GM12864 (cell line): Measurements from ENCODE around the gene HOXD12.

Experiments
- DNase-seq: peaks from one replicate; pipeline ENCODE4 v3.0.0-alpha.2; 2011; ENCODE audit warnings: low read depth
- H3K4me3 ChIP-seq: 2 replicates; pipeline ENCODE4 v1.5.1; 2011; ENCODE audit warnings: mild to moderate bottlenecking, low read depth, low read length, control low read depth
- TF ChIP-seq, protein P1 (sequence below): IDR thresholded peaks from 2 replicates; pipeline ENCODE4 v1.5.1; 2011; ENCODE audit warnings: low read depth, mild to moderate bottlenecking, moderate library complexity, low read length, control low read depth, inconsistent platforms; ENCODE audit errors: missing control alignments

HOXD12 gene

DNA sequence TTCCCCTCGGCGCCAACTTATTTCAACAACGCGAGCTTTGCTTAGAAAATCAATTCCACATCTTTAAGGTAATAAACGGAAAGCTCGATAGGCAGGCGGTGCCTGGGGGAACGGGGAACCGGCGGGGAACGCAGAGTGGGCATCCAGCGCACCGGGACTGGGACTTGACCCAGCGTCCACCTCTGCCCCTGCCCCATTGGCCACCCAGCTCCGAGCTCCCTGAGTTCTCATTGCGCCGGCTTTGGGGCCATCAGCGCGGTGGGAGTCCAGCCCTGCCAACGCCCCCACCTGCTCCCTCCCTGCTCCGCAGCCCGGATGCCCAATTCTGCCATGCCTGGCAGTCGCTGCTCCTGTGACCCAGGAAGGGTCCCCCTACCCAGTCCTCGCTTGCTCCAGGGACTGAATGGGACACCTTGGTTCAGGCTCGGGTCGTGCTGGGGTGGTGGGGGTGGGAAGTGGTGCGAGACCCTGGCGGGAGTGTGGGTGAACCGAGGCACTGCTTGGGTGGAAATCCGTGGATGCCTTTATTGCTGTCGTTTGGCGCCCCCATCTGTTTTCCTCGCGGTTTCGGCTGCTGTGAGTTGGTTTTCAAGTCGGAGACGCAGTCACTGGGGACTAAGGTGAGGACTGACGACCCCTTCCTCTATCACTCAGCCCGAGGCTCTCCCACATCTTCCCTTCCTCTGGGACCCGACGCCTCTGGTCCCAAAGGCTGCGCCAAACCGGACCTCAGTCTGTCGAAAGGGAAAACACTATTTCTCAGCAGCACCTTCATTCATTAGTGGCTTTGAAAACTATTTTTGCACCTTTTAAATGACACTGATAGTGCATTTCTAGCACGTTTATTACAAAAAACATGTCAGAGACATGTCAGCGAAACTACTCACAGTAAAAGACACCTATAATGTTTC lies 13.5 kb upstream of the HOXD12 start:
- no peak for DNase-seq
- TF ChIP-seq, protein P1, sequence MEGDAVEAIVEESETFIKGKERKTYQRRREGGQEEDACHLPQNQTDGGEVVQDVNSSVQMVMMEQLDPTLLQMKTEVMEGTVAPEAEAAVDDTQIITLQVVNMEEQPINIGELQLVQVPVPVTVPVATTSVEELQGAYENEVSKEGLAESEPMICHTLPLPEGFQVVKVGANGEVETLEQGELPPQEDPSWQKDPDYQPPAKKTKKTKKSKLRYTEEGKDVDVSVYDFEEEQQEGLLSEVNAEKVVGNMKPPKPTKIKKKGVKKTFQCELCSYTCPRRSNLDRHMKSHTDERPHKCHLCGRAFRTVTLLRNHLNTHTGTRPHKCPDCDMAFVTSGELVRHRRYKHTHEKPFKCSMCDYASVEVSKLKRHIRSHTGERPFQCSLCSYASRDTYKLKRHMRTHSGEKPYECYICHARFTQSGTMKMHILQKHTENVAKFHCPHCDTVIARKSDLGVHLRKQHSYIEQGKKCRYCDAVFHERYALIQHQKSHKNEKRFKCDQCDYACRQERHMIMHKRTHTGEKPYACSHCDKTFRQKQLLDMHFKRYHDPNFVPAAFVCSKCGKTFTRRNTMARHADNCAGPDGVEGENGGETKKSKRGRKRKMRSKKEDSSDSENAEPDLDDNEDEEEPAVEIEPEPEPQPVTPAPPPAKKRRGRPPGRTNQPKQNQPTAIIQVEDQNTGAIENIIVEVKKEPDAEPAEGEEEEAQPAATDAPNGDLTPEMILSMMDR, result peak; percentile 42
- H3K4me3 ChIP-seq, result no peak overlapping the region

DNA sequence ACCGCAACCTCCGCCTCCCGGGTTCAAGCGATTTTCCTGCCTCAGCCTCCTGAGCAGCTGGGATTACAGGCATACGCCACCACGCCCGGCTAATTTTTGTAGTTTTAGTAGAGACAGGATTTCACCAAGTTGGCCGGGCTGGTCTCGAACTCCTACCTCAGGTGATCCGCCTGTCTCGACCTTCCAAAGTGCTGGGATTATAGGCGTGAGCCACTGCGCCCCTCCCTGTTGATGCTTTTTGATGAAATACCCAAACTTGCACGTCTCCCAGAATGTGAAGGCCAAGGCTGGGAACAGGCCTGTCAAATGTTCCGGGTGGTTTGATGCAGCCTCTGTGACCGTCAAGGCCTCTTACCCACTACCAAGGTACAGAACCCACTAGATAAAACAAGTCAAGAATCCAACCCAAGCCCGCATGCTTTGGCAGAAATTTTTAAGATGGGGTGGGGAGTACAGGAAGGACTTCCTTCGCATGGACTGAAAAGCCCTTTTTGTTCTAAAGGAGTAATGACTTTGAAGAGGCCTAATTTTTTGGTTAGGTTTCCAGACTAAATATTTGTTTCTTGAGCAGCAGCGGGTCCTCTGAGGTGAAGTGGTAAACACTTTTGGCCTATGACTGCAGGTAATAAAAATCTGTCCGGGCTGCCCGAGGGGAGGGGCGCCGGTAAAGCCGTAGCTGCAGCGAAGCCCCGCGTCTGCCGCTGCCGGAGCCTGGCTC lies 12.1 kb upstream of the HOXD12 start:
- TF ChIP-seq, protein P1, result no peak
- no peak overlapping the region for H3K4me3 ChIP-seq
- DNase-seq, result no peak

DNA sequence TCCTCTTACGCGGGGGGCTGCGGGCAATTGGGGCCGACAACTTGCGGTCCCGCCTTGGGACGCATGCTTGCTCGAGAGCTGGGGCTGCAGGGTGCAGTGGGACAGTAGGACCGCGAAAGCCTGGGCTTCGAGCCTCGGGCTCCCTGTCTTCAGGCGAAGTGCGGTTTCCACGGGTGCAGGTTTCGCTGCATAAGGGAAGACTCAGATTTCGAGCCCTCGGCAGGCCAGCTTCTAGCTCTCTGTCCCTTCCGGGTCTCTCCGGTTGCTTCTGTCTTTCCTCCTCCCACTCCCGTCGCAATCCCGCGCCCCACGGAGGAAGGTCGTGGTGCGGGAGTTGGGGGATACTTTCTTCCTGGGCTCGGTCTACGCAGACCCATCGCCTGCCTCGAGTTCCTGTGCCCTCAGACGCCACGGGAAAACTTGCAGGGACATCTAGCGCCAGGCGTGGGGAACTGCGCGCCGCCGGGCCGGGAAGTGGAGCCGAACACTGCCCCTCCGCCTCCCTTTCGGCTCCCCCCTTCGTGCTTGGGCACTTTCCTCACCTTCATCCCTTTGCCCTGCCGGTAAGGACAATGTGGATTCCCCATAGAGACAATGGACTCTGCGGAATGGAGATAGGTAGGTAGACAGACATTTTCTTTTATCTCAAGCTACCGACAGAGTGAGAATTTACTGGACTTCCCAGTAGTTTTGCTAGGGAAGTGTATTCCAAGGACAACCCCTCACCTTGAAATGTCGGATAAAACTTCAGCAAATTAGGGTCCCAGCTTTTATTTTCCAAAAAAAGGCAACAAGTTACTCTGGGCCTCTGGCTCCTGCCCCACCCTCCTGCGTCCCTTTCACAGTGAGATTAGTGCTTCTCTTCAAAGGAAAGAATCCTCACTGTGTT lies 11.3 kb upstream of the HOXD12 start:
- TF ChIP-seq, protein P1, result peak; percentile 74

DNA sequence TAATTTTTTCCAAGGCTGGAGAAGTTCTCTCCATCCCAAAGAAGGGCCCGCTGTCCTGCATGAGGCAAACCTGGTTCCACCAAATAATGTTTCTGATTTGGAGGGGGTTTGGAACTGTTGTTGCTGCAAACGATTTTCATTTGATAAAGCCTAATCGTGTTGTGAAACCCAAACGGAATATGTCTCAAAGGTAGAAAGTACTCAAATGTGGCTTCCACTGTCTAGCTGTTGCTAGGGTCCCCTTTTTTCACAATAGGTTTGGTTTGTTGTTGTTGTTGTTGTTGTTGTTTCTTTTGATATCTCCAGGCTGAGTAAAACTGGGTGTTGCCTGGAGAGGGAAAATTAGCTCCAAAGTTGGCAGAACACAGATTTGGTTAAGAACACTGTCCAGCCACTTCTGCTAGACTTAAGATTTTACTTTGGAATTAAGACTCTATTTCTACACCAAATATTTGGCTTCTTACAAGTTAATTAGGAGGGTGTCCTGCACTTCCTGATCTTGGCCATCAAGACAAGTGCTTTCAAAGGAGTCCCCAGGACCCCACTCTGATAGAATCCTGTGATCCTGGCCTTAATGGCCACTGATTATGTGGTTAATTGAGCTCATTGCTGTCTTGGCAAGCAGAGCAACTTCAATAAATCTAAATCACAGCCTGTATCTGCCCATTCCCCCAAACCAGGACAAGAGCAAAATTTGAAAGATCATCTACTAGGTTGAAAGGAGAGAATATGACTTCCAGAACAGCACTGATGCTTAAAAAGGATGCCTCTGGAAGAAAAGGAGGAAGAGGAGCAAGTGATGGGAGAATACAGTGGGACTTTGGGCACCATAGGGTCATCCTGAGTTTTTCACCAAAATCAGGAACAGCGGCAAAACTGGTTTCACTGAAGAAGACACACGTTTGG lies 10.4 kb upstream of the HOXD12 start:
- TF ChIP-seq, protein P1, result no peak
- no peak overlapping the region for H3K4me3 ChIP-seq
- DNase-seq, result no peak

More for the DNA sequence above, 11.3 kb upstream of the HOXD12 start:
- no peak for DNase-seq
- H3K4me3 ChIP-seq, result no peak overlapping the region

DNA sequence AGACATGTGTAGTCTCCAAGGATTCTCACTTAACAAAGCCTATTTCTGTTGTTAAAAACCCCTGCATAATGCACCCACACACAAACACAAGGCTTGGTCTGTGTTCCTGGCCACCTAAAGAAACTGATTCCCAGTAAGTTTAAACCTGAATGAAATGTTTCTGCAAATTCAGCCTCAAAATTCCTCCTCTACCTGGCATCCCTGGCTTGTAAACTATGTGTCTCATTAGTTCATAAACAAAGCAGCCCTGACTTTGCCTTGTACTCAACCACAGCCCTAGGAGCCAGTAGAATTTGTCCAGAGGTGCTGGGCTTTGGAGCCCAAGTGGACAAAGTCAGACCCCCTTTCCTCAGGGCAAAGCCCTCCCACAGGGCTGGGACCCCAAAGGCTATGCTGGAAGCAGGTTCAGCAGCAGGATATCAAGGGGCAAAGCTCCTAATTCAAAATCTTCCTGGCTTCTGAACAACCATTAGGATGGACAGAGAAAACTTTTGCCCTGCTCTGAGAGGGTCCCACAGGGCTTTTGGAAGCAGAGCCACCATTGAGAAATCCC lies 9.7 kb upstream of the HOXD12 start:
- no peak overlapping the region for H3K4me3 ChIP-seq
- TF ChIP-seq, protein P1, result no peak
- no peak for DNase-seq

DNA sequence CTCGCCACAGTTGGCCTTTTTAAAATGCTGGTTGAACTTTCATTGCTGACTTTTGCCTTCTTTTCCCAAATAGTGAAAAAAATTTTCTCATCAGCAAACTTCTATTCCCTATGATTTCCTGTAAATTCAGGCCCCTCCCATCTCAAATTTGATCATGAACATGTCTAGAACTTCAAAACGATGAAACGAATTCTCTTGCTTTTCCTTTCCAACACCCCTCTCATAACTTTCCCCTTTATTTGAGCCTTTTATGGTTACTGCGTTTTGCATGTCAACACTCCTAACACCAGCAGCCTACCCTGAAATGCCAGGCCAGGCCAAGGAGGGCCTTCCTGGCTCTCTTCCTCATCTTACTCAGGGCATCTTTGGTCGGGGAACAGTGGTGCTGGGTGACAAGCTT lies 8.7 kb upstream of the HOXD12 start:
- TF ChIP-seq, protein P1, result no peak
- H3K4me3 ChIP-seq, result no peak overlapping the region
- no peak for DNase-seq
